Keratinocyte (primary cell): ENCODE measurements around the gene CLEC3B.

Experiments used
- EZH2 ChIP-seq: IDR thresholded peaks from one replicate; pipeline ENCODE4 v1.6.1; 2012; ENCODE audit warnings: inconsistent platforms, mild to moderate bottlenecking, low read length, moderate library complexity
- TF ChIP-seq, protein P1 (sequence below), 3 experiments: IDR thresholded peaks in 1 of 3; conservative IDR thresholded peaks in 1 of 3; optimal IDR thresholded peaks in 1 of 3; 2 replicates in 2 of 3; 3 replicates in 1 of 3; pipeline versions ENCODE3 to v1.5.1; 2011; ENCODE audit warnings: low read length in 3 of 3, mild to moderate bottlenecking in 3 of 3, moderate library complexity in 2 of 3, control low read depth in 1 of 3, inconsistent platforms in 1 of 3; ENCODE audit not compliant: insufficient read depth in 2 of 3; ENCODE audit errors: extremely low read depth in 1 of 3

GRCh38 chr3:45083023-45083422 lies 56.9 kb downstream of the CLEC3B start:
- TF ChIP-seq, protein P1, sequence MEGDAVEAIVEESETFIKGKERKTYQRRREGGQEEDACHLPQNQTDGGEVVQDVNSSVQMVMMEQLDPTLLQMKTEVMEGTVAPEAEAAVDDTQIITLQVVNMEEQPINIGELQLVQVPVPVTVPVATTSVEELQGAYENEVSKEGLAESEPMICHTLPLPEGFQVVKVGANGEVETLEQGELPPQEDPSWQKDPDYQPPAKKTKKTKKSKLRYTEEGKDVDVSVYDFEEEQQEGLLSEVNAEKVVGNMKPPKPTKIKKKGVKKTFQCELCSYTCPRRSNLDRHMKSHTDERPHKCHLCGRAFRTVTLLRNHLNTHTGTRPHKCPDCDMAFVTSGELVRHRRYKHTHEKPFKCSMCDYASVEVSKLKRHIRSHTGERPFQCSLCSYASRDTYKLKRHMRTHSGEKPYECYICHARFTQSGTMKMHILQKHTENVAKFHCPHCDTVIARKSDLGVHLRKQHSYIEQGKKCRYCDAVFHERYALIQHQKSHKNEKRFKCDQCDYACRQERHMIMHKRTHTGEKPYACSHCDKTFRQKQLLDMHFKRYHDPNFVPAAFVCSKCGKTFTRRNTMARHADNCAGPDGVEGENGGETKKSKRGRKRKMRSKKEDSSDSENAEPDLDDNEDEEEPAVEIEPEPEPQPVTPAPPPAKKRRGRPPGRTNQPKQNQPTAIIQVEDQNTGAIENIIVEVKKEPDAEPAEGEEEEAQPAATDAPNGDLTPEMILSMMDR (optimal IDR thresholded peaks at IDR 0.05 in 1 of 3, IDR thresholded peaks at IDR 0.05 in 1 of 3, conservative IDR thresholded peaks at IDR 0.05 in 1 of 3; ENCODE audit: extremely low read depth in 1 of 3, insufficient read depth in 2 of 3, low read length in 3 of 3), result no peak
- no peak for TF ChIP-seq EZH2
